WERI-Rb-1 (cell line): ENCODE data around the gene EMC6.

Experiments used
- DNase-seq: peaks from one replicate; pipeline ENCODE4 v3.0.0-alpha.2; 2020
- H3K27ac ChIP-seq: fragments of 250-450 bp; sonication (Bioruptor Pico); 2 replicates; pipeline ENCODE4 v1.5.1; 2020; ENCODE audit warnings: mild to moderate bottlenecking, moderate library complexity
- H3K27me3 ChIP-seq: fragments of 250-450 bp; sonication (Bioruptor Pico); 2 replicates; pipeline ENCODE4 v1.5.1; 2021; ENCODE audit warnings: mild to moderate bottlenecking, low read depth, moderate library complexity; ENCODE audit not compliant: insufficient read depth, severe bottlenecking
- H3K36me3 ChIP-seq: fragments of 250-450 bp; sonication (Bioruptor Pico); 2 replicates; pipeline ENCODE4 v1.5.1; 2020; ENCODE audit warnings: mild to moderate bottlenecking, moderate library complexity
- H3K4me3 ChIP-seq: 2 replicates; pipeline ENCODE4 v1.5.1; 2011; ENCODE audit warnings: low read depth, mild to moderate bottlenecking, control low read depth, low read length
- H3K9me3 ChIP-seq: fragments of 250-450 bp; sonication (Bioruptor Pico); 2 replicates; pipeline ENCODE4 v1.5.1; 2021; ENCODE audit warnings: mild to moderate bottlenecking, moderate library complexity; ENCODE audit not compliant: severe bottlenecking
- TF ChIP-seq, protein P1 (sequence below): IDR thresholded peaks from 2 replicates; pipeline ENCODE4 v1.5.1; 2011; ENCODE audit warnings: low read depth, mild to moderate bottlenecking, control low read depth, inconsistent platforms, low read length

EMC6 gene

DNA sequence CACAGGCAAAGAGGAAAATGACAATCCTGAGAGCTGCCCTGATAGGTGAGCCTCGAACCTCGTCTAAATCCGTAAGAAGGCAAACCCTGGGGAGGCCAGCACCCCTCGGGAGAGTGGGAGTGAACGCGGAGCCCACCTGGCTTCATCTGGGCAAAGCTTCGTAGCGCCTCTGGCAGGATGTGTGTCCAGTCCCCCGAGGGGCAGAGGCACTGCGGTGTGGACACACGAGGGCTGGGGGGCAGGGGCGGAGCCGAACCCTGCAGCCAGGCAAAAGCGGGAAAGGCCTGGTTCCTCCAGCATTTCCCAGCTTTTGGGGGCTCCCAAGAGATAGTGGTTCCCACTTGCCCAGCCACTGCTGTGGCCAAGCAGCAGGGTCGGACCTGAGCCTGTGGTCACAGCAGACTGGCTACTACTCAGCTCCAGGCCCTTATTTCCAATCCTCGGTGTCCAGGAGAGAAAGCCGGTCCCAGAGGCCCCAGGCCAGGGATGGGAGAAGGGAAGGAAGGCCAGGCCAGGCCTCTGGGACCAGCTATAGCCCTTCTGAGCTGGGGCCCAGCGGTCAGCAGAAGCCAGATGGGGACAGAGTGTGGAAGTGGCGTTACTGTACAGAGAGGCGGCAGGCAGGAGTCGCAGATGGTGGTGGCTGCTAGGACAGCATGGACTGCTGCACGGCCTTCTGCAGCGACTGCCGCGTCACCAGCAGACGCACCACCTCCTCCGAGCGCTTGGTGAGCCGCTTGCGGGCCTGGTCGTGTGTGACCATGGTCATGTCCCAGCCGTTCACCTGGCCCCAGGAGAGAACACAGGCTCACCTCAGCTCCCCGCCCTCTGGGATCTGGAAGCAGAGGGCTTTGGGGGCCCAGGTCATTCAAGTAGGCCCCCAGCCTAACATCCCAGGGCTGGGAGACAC, 5.3 kb upstream of the EMC6 start:
- peak; percentile 42 for DNase-seq
- Histone ChIP-seq H3K27ac (peak overlapping the region; percentile 31; the same call in 1 of the 2 replicates), H3K27me3 (no peaks in the 10 kb centered on the region), H3K36me3 (peaks cover 35% of the 10 kb centered on the region), H3K4me3 (no peak overlapping the region), H3K9me3 (no peaks in the 10 kb centered on the region)
- TF ChIP-seq, protein P1, sequence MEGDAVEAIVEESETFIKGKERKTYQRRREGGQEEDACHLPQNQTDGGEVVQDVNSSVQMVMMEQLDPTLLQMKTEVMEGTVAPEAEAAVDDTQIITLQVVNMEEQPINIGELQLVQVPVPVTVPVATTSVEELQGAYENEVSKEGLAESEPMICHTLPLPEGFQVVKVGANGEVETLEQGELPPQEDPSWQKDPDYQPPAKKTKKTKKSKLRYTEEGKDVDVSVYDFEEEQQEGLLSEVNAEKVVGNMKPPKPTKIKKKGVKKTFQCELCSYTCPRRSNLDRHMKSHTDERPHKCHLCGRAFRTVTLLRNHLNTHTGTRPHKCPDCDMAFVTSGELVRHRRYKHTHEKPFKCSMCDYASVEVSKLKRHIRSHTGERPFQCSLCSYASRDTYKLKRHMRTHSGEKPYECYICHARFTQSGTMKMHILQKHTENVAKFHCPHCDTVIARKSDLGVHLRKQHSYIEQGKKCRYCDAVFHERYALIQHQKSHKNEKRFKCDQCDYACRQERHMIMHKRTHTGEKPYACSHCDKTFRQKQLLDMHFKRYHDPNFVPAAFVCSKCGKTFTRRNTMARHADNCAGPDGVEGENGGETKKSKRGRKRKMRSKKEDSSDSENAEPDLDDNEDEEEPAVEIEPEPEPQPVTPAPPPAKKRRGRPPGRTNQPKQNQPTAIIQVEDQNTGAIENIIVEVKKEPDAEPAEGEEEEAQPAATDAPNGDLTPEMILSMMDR: peak; percentile 18; the same call in 1 of the 2 replicates

DNA sequence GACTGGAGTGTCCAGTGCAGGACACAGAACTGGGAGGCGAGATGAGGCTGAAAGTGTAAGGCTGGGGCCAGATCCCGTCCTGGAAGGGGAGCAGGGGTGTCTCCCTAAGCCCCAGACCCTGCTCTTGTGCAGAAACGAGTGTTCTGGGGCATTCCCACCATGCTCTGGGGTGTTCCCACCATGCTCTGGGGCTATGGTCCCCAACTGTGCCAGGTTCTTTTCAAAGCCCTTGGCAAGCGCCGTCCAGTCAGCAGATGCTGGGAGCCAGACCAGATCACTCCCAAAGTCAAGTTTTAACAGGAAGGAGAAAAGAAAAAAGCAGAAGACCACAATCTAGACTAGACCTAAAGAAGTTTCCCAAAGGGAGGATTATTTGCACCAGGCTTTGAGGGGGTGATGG, 2.8 kb upstream of the EMC6 start:
- Histone ChIP-seq H3K36me3 (peaks cover 43% of the 10 kb centered on the region), H3K27me3 (no peaks in the 10 kb centered on the region), H3K27ac (no peak overlapping the region; the same call in 1 of the 2 replicates), H3K9me3 (no peaks in the 10 kb centered on the region), H3K4me3 (no peak overlapping the region)
- TF ChIP-seq, protein P1: no peak
- DNase-seq: no peak

DNA sequence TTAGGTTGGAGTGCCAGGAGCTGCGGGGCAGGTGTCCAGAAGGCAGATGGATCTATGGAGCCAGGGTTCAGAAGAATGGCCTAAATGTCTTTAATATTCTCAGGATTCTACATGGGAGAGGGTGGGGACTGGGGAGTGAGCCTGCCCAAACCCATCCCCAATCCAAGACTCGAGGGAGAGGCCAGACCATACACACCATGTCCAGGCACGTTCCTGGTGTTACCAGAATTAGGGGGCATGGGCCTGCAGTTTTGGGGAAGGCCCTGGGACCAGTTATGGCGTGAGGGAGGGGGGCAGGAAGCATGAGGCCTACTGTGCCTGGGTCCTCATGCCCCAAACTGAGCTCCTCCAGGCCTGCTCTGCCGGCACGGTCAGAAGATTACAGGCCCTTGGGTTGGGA, 2.1 kb upstream of the EMC6 start:
- no peak for DNase-seq
- H3K4me3 ChIP-seq: no peak overlapping the region
- H3K9me3 ChIP-seq: no peaks in the 10 kb centered on the region
- TF ChIP-seq, protein P1: no peak
- peak overlapping the region; percentile 96 for H3K27ac ChIP-seq
- no peaks in the 10 kb centered on the region for H3K27me3 ChIP-seq
- peaks cover 36% of the 10 kb centered on the region for H3K36me3 ChIP-seq

DNA sequence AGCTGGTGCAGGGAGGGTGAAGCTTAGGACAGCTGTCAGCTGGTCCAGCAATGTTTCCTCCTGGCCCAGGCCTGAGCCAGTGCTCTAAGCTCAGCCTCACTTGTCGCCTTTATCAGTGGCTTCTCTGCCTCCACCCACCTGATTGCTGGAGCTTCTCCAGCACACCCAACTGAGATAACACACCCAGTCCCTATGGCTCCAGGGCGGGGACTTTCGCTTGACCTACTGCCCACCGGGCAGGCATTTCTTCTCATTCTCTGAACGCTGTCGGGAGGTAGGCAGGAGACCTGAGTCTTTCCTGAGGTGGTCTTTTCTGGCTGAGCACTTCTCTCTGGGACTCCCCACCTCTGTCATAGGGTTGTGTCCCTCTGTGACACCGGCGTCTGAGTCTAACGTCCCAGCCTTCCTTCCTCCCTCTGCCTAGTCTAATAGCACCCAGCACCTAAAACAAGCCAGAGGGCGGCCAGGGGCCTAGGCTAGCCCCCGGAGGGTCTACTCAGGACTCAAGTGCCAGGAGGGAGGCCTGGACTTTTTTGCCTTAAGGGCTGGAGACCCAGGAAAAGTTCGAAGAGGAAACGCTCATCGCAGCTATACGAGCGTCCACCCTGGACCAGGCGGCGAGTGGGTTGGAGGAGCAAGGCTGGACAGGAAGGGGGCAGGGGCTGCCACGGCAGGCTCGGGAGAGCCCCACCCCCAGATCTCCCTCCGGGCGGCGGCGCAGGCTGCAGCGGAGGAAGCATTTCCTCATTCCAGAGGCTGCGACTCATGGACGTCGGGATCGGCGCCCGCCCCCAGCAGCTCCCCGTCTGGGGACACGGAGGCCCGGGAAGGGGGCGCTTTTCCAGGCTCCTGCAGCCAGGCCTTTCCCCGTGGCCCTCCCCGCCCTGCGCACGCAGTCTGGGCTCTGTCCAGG, 990 bp upstream of the EMC6 start:
- peaks cover 33% of the 10 kb centered on the region for H3K36me3 ChIP-seq
- TF ChIP-seq, protein P1: no peak
- H3K27me3 ChIP-seq: no peaks in the 10 kb centered on the region
- peak overlapping the region; percentile 96 for H3K27ac ChIP-seq
- peak overlapping the region; percentile 80 for H3K4me3 ChIP-seq
- no peaks in the 10 kb centered on the region for H3K9me3 ChIP-seq
- DNase-seq: peak; percentile 76

DNA sequence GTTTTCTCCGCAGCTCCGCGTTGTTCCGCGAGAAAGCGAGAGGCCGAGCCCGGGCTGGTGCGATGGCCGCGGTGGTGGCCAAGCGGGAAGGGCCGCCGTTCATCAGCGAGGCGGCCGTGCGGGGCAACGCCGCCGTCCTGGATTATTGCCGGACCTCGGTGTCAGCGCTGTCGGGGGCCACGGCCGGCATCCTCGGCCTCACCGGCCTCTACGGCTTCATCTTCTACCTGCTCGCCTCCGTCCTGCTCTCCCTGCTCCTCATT, 404 bp downstream of the EMC6 start:
- H3K27me3 ChIP-seq: no peaks in the 10 kb centered on the region
- peak overlapping the region; percentile 80 for H3K4me3 ChIP-seq
- H3K27ac ChIP-seq: peak overlapping the region; percentile 91
- TF ChIP-seq, protein P1: no peak
- DNase-seq: no peak
- H3K36me3 ChIP-seq: peaks cover 33% of the 10 kb centered on the region
- no peaks in the 10 kb centered on the region for H3K9me3 ChIP-seq
